GM12878 (cell line): ENCODE data around the gene ANKRD33B. TPM values are rescaled to one million over a fixed set of nuclear protein-coding genes. Genes with fewer than 3 reads are reported as not detected.

Experiments
- BACH1 ChIP-seq: fragments of 450-650 bp; IDR thresholded peaks from 2 replicates; pipeline ENCODE4 v1.6.1; 2017; ENCODE audit warnings: mild to moderate bottlenecking, borderline replicate concordance
- EZH2 ChIP-seq: IDR thresholded peaks from 2 replicates; pipeline ENCODE4 v1.6.1; 2012; ENCODE audit warnings: low read depth, mild to moderate bottlenecking, control low read depth, inconsistent platforms, low read length, borderline replicate concordance; ENCODE audit not compliant: control insufficient read depth
- NFIC ChIP-seq: IDR thresholded peaks from 2 replicates; pipeline ENCODE4 v1.6.1; 2012; ENCODE audit warnings: low read depth, mild to moderate bottlenecking, inconsistent platforms, low read length, moderate library complexity
- NFXL1 ChIP-seq: fragments of 450-650 bp; IDR thresholded peaks from 2 replicates; pipeline ENCODE4 v1.6.1; 2017; ENCODE audit warnings: antibody characterized with exemption, mild to moderate bottlenecking, borderline replicate concordance
- SMAD1 ChIP-seq: fragments of 450-650 bp; IDR thresholded peaks from 2 replicates; pipeline ENCODE4 v1.6.1; 2018; ENCODE audit warnings: mild to moderate bottlenecking, low read depth; ENCODE audit not compliant: partially characterized antibody
- SMC3 ChIP-seq: IDR thresholded peaks from 2 replicates; pipeline ENCODE4 v1.6.1; 2011; ENCODE audit warnings: low read length, improper control_type of control experiment, borderline replicate concordance
- polyA plus RNA-seq, 11 experiments: library from polyadenylated mRNA; depleted of rRNA in 4 of 11; unstranded in 6 of 11; stranded (reverse) in 5 of 11; fragments of >200 nt; fragmentation: Nextera tagmentation in 4 of 11; fragmentation: Illumina TruSeq in 1 of 11; extraction: Ambion mirVana in 4 of 11; extraction: Trizol in 1 of 11; gene quantifications; 1 replicate in 1 of 11; 2 replicates in 10 of 11; pipeline versions ENCODE4 v1.2.1 to v1.2.3, GENCODE V29; 2011 to 2016; ENCODE audit warnings: inconsistent platforms in 2 of 11, missing spikeins in 2 of 11, low read depth in 1 of 11
- total RNA-seq, 4 experiments: library from RNA; depleted of rRNA in 3 of 4; stranded (reverse); fragments of >200 nt in 3 of 4; fragmentation: Illumina TruSeq in 1 of 4; extraction: Trizol in 1 of 4; gene quantifications; 2 replicates each; pipeline versions ENCODE4 v1.2.1 to v1.2.3, GENCODE V29; 2013 to 2021
- TF ChIP-seq, protein P1 (sequence below): fragments of 450-650 bp; formaldehyde crosslinking; IDR thresholded peaks from 2 replicates; pipeline ENCODE4 v1.4.0; 2020; ENCODE audit warnings: mild to moderate bottlenecking, moderate library complexity
- TF ChIP-seq, protein P2 (sequence below): IDR thresholded peaks from 2 replicates; pipeline ENCODE4 v1.6.1; 2011; ENCODE audit warnings: borderline replicate concordance, low read depth, mild to moderate bottlenecking, moderate library complexity, low read length; ENCODE audit not compliant: insufficient read depth, poor library complexity, severe bottlenecking
- TF ChIP-seq, protein P3 (sequence below): fragments of 450-650 bp; IDR thresholded peaks from 2 replicates; pipeline ENCODE4 v1.6.1; 2017; ENCODE audit warnings: low read depth, mild to moderate bottlenecking, moderate library complexity
- TF ChIP-seq, protein P4 (sequence below): fragments of 450-650 bp; IDR thresholded peaks from 2 replicates; pipeline ENCODE4 v1.6.1; 2018; ENCODE audit warnings: mild to moderate bottlenecking, low read depth, moderate library complexity; ENCODE audit not compliant: partially characterized antibody
- TF ChIP-seq, protein P5 (sequence below): fragments of 450-650 bp; IDR thresholded peaks from 2 replicates; pipeline ENCODE4 v1.6.1; 2016; ENCODE audit warnings: mild to moderate bottlenecking
- TF ChIP-seq, protein P6 (sequence below): IDR thresholded peaks from 2 replicates; pipeline ENCODE4 v1.6.1; 2012; ENCODE audit warnings: low read length, inconsistent platforms

Gene ANKRD33B
- total and polyA plus RNA-seq, 10 of the 15 experiments (the other 5 are each of a cell fraction or from before 2014, with no cell fraction given), result 4.9 to 61.6 (median 15.6) TPM

DNA sequence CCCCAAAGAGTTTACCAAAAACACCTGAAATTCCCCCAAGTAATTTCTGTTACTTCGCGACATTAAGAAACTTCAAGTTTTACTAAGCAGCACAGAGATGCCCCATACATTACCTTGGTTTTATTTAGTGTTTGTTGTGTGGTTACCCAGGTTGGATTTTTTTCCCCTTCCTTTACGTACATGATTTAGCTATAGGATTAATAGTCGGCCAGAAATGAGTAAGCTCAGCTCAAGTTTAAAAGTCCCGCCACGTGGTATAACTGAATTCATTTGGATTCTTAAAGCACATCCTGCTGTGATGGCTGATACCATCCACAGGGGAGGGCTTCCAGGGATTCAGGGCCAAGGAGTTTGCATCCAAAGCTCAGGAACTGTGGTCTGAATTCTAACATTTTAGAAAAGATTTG lies 121.2 kb downstream of the ANKRD33B start (continued):
- TF ChIP-seq, protein P1, sequence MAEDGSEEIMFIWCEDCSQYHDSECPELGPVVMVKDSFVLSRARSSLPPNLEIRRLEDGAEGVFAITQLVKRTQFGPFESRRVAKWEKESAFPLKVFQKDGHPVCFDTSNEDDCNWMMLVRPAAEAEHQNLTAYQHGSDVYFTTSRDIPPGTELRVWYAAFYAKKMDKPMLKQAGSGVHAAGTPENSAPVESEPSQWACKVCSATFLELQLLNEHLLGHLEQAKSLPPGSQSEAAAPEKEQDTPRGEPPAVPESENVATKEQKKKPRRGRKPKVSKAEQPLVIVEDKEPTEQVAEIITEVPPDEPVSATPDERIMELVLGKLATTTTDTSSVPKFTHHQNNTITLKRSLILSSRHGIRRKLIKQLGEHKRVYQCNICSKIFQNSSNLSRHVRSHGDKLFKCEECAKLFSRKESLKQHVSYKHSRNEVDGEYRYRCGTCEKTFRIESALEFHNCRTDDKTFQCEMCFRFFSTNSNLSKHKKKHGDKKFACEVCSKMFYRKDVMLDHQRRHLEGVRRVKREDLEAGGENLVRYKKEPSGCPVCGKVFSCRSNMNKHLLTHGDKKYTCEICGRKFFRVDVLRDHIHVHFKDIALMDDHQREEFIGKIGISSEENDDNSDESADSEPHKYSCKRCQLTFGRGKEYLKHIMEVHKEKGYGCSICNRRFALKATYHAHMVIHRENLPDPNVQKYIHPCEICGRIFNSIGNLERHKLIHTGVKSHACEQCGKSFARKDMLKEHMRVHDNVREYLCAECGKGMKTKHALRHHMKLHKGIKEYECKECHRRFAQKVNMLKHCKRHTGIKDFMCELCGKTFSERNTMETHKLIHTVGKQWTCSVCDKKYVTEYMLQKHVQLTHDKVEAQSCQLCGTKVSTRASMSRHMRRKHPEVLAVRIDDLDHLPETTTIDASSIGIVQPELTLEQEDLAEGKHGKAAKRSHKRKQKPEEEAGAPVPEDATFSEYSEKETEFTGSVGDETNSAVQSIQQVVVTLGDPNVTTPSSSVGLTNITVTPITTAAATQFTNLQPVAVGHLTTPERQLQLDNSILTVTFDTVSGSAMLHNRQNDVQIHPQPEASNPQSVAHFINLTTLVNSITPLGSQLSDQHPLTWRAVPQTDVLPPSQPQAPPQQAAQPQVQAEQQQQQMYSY (CRISPR knock-in tag), result no peak
- TF ChIP-seq SMC3, result no peak
- TF ChIP-seq BACH1, result peak; percentile 58; the same call in 1 of the 2 replicates
- TF ChIP-seq, protein P2, sequence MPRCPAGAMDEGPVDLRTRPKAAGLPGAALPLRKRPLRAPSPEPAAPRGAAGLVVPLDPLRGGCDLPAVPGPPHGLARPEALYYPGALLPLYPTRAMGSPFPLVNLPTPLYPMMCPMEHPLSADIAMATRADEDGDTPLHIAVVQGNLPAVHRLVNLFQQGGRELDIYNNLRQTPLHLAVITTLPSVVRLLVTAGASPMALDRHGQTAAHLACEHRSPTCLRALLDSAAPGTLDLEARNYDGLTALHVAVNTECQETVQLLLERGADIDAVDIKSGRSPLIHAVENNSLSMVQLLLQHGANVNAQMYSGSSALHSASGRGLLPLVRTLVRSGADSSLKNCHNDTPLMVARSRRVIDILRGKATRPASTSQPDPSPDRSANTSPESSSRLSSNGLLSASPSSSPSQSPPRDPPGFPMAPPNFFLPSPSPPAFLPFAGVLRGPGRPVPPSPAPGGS, result peak; percentile 97
- no peak for TF ChIP-seq EZH2
- TF ChIP-seq, protein P3, sequence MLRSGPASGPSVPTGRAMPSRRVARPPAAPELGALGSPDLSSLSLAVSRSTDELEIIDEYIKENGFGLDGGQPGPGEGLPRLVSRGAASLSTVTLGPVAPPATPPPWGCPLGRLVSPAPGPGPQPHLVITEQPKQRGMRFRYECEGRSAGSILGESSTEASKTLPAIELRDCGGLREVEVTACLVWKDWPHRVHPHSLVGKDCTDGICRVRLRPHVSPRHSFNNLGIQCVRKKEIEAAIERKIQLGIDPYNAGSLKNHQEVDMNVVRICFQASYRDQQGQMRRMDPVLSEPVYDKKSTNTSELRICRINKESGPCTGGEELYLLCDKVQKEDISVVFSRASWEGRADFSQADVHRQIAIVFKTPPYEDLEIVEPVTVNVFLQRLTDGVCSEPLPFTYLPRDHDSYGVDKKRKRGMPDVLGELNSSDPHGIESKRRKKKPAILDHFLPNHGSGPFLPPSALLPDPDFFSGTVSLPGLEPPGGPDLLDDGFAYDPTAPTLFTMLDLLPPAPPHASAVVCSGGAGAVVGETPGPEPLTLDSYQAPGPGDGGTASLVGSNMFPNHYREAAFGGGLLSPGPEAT, result peak; percentile 100
- TF ChIP-seq, protein P4, sequence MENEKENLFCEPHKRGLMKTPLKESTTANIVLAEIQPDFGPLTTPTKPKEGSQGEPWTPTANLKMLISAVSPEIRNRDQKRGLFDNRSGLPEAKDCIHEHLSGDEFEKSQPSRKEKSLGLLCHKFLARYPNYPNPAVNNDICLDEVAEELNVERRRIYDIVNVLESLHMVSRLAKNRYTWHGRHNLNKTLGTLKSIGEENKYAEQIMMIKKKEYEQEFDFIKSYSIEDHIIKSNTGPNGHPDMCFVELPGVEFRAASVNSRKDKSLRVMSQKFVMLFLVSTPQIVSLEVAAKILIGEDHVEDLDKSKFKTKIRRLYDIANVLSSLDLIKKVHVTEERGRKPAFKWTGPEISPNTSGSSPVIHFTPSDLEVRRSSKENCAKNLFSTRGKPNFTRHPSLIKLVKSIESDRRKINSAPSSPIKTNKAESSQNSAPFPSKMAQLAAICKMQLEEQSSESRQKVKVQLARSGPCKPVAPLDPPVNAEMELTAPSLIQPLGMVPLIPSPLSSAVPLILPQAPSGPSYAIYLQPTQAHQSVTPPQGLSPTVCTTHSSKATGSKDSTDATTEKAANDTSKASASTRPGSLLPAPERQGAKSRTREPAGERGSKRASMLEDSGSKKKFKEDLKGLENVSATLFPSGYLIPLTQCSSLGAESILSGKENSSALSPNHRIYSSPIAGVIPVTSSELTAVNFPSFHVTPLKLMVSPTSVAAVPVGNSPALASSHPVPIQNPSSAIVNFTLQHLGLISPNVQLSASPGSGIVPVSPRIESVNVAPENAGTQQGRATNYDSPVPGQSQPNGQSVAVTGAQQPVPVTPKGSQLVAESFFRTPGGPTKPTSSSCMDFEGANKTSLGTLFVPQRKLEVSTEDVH, result no peak
- TF ChIP-seq, protein P5, sequence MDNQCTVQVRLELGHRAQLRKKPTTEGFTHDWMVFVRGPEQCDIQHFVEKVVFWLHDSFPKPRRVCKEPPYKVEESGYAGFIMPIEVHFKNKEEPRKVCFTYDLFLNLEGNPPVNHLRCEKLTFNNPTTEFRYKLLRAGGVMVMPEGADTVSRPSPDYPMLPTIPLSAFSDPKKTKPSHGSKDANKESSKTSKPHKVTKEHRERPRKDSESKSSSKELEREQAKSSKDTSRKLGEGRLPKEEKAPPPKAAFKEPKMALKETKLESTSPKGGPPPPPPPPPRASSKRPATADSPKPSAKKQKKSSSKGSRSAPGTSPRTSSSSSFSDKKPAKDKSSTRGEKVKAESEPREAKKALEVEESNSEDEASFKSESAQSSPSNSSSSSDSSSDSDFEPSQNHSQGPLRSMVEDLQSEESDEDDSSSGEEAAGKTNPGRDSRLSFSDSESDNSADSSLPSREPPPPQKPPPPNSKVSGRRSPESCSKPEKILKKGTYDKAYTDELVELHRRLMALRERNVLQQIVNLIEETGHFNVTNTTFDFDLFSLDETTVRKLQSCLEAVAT, result no peak
- no peak for TF ChIP-seq NFXL1
- peak; percentile 100 for TF ChIP-seq NFIC
- TF ChIP-seq, protein P6, sequence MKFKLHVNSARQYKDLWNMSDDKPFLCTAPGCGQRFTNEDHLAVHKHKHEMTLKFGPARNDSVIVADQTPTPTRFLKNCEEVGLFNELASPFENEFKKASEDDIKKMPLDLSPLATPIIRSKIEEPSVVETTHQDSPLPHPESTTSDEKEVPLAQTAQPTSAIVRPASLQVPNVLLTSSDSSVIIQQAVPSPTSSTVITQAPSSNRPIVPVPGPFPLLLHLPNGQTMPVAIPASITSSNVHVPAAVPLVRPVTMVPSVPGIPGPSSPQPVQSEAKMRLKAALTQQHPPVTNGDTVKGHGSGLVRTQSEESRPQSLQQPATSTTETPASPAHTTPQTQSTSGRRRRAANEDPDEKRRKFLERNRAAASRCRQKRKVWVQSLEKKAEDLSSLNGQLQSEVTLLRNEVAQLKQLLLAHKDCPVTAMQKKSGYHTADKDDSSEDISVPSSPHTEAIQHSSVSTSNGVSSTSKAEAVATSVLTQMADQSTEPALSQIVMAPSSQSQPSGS, result peak; percentile 97
- TF ChIP-seq SMAD1, result no peak
